GM23338 (cell line): ENCODE measurements around the gene TMA16.

Source experiments
- CREB1 ChIP-seq: fragments of 250-450 bp; sonication (Bioruptor Pico); IDR thresholded peaks from 2 replicates; pipeline ENCODE4 v1.5.0; 2020; ENCODE audit warnings: low read depth, mild to moderate bottlenecking, moderate library complexity
- CTCF ChIP-seq, 2 experiments: fragments of 200-600 bp in 1 of 2; sonication (generic) in 1 of 2; conservative IDR thresholded peaks; 2 replicates each; pipeline versions ENCODE4 v1.5.1 to v1.6.1; 2016 to 2017; ENCODE audit warnings: antibody characterized with exemption in 2 of 2, low read depth in 2 of 2, mild to moderate bottlenecking in 2 of 2, moderate library complexity in 1 of 2
- EZH2 ChIP-seq: fragments of 200-600 bp; sonication (generic); IDR thresholded peaks from one replicate; pipeline ENCODE4 v1.8.0; 2017; ENCODE audit warnings: antibody characterized with exemption, mild to moderate bottlenecking, low read depth; ENCODE audit not compliant: unreplicated experiment
- POLR2AphosphoS5 ChIP-seq: IDR thresholded peaks from 2 replicates; pipeline ENCODE4 v1.6.1; 2016; ENCODE audit warnings: antibody characterized with exemption, low read depth
- TF ChIP-seq, protein P1 (sequence below): IDR thresholded peaks from one replicate; pipeline ENCODE4 v1.6.1; 2018; ENCODE audit warnings: antibody characterized with exemption; ENCODE audit not compliant: unreplicated experiment

GRCh38 chr4:163553146-163553545 is 58.7 kb downstream of the TMA16 start:
- TF ChIP-seq EZH2 (no peak), CTCF (conservative IDR thresholded peaks at IDR 0.05; ENCODE audit: low read depth in 2 of 2) (no peak), POLR2AphosphoS5 (no peak), CREB1 (no peak)
- TF ChIP-seq, protein P1, sequence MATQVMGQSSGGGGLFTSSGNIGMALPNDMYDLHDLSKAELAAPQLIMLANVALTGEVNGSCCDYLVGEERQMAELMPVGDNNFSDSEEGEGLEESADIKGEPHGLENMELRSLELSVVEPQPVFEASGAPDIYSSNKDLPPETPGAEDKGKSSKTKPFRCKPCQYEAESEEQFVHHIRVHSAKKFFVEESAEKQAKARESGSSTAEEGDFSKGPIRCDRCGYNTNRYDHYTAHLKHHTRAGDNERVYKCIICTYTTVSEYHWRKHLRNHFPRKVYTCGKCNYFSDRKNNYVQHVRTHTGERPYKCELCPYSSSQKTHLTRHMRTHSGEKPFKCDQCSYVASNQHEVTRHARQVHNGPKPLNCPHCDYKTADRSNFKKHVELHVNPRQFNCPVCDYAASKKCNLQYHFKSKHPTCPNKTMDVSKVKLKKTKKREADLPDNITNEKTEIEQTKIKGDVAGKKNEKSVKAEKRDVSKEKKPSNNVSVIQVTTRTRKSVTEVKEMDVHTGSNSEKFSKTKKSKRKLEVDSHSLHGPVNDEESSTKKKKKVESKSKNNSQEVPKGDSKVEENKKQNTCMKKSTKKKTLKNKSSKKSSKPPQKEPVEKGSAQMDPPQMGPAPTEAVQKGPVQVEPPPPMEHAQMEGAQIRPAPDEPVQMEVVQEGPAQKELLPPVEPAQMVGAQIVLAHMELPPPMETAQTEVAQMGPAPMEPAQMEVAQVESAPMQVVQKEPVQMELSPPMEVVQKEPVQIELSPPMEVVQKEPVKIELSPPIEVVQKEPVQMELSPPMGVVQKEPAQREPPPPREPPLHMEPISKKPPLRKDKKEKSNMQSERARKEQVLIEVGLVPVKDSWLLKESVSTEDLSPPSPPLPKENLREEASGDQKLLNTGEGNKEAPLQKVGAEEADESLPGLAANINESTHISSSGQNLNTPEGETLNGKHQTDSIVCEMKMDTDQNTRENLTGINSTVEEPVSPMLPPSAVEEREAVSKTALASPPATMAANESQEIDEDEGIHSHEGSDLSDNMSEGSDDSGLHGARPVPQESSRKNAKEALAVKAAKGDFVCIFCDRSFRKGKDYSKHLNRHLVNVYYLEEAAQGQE = no peak
